Breast epithelium (tissue), 4 donors: ENCODE results near the gene GIGYF2. TPM values are rescaled to one million over a fixed set of nuclear protein-coding genes. Genes with fewer than 3 reads are reported as not detected.
"Not testable (repeated sequence)": the region's sequence is repeated elsewhere in the genome, so short reads cannot be mapped to it uniquely, and the experiment has no call there.

ENCODE experiments used
- DNase-seq, 2 donors: peaks; one replicate each; pipeline ENCODE4 v3.0.0-alpha.2; 2019; ENCODE audit warnings: low spot score in 2 of 2
- H3K27ac ChIP-seq, 2 donors: fragments of 200-600 bp; sonication (generic) in 1 of 2; one replicate each; pipeline ENCODE4 v1.5.1; 2016 to 2019; ENCODE audit warnings: mild to moderate bottlenecking in 1 of 2
- H3K27me3 ChIP-seq, 2 donors: fragments of 200-600 bp; sonication (generic) in 1 of 2; one replicate each; pipeline versions ENCODE4 v1.5.1 to v1.6.0; 2017 to 2019; ENCODE audit warnings: control low read depth in 1 of 2, mild to moderate bottlenecking in 1 of 2
- H3K36me3 ChIP-seq: fragments of 200-600 bp; one replicate; pipeline ENCODE4 v1.5.1; 2019
- H3K4me1 ChIP-seq, 2 donors: fragments of 200-600 bp; sonication (generic); one replicate each; pipeline ENCODE4 v1.5.1; 2016 to 2019; ENCODE audit warnings: control low read depth in 1 of 2
- H3K4me3 ChIP-seq, 3 donors: fragments of 200-600 bp; sonication (generic); 1 replicate in 2 of 3; 2 replicates in 1 of 3; pipeline ENCODE4 v1.5.1; 2016 to 2019; ENCODE audit warnings: mild to moderate bottlenecking in 3 of 3, moderate library complexity in 2 of 3
- H3K9me3 ChIP-seq, 2 donors: fragments of 200-600 bp; sonication (generic) in 1 of 2; one replicate each; pipeline ENCODE4 v1.5.1; 2016 to 2019; ENCODE audit warnings: control low read depth in 1 of 2
- POLR2A ChIP-seq: fragments of 450-650 bp; IDR thresholded peaks from one replicate; pipeline ENCODE4 v1.6.1; 2016; ENCODE audit warnings: antibody characterized with exemption, mild to moderate bottlenecking, moderate library complexity
- POLR2AphosphoS5 ChIP-seq, 3 donors: sonication (generic); formaldehyde crosslinking; IDR thresholded peaks; one replicate each; pipeline ENCODE4 v1.6.1; 2017; ENCODE audit warnings: antibody characterized with exemption in 3 of 3
- intact Hi-C: fragments of 100-400 bp; cut with DNase I; formaldehyde crosslinking; loops from one replicate; pipeline ENCODE4 v1.15.1; 2023; ENCODE audit warnings: low total_unique reads
- total RNA-seq, 3 donors: library from RNA; depleted of rRNA; stranded (reverse); fragments of >200 nt; gene quantifications; one replicate each; pipeline ENCODE4 v1.1.0, GENCODE V29; 2016
- TF ChIP-seq, protein P1 (sequence below), 3 donors: fragments of 450-650 bp; IDR thresholded peaks; one replicate each; pipeline ENCODE4 v1.5.1; 2016 to 2017; ENCODE audit warnings: antibody characterized with exemption in 3 of 3, mild to moderate bottlenecking in 3 of 3, moderate library complexity in 3 of 3

GIGYF2 gene
- total RNA-seq, 3 donors from 2014 or later = 79.8 to 156 (median 103) TPM

DNA sequence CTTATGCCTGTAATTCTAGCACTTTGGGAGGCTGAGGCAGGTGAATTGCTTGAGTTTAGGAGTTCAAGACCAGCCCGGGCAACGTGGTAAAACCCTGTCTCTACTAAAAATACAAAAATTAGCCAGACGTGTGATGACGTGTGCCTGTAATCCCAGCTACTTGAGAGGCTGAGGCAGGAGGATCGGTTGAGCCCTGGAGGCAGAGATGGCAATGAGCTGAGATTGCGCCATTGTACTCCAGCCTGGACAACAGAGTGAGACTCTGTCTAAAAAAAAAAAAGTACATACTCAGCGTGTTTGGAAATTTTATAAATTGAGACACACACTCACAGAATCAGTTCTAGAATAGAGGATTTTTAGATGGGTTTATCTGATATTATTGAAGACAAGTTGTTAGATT is 17.1 kb upstream of the GIGYF2 start:
- Histone ChIP-seq H3K4me1 (no peaks in the 10 kb centered on the region), H3K36me3 (no peaks in the 10 kb centered on the region), H3K4me3 (no peak overlapping the region), H3K9me3 (no peaks in the 10 kb centered on the region), H3K27ac (no peak overlapping the region), H3K27me3 (no peaks in the 10 kb centered on the region)
- intact Hi-C loops = no loop called here
- DNase-seq = no peak
- no peak for TF ChIP-seq POLR2AphosphoS5 (IDR thresholded peaks at IDR 0.05)
- TF ChIP-seq, protein P1, sequence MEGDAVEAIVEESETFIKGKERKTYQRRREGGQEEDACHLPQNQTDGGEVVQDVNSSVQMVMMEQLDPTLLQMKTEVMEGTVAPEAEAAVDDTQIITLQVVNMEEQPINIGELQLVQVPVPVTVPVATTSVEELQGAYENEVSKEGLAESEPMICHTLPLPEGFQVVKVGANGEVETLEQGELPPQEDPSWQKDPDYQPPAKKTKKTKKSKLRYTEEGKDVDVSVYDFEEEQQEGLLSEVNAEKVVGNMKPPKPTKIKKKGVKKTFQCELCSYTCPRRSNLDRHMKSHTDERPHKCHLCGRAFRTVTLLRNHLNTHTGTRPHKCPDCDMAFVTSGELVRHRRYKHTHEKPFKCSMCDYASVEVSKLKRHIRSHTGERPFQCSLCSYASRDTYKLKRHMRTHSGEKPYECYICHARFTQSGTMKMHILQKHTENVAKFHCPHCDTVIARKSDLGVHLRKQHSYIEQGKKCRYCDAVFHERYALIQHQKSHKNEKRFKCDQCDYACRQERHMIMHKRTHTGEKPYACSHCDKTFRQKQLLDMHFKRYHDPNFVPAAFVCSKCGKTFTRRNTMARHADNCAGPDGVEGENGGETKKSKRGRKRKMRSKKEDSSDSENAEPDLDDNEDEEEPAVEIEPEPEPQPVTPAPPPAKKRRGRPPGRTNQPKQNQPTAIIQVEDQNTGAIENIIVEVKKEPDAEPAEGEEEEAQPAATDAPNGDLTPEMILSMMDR (IDR thresholded peaks at IDR 0.05) = no peak
- no peak for TF ChIP-seq POLR2A

DNA sequence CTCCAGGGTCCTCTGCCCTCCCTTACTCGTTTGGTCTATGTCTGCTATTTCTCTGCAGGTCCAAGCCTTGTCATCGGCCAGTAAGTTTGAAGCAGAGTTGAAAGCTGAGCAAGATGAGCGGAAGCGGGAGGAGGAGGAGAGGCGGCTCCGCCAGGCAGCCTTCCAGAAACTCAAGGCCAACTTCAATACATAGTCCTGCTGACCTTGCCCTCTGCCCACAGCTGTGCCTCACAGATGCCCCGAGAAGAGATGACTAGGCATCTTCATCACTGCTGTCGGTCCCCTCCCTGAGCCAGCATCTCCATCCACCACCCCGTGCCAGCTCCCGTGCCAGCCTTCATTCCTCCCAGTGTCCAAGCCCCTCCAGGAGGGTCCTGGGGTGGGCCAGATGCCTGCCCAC is 15.6 kb upstream of the GIGYF2 start:
- intact Hi-C loops = no loop called here

DNA sequence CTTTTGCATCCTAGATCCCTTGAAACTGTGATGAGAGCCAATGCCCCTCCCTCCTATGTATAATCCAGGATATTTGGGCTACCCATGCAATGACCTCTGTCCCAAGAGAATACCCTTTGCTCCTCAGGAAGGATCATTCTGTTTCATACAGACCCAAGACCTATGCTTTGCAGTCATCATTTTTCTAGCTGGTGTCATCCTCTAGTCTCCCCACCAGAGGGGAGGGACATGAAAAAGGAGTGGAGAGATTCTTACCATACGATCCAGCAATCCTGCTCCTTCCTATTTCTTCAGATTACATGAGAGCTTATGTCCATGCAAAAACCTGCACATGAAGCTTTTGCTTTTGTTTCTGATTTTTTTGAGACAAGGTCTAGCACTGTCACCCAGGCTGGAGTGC is 13.8 kb upstream of the GIGYF2 start:
- Histone ChIP-seq H3K4me3 (no peak overlapping the region), H3K9me3 (no peaks in the 10 kb centered on the region), H3K36me3 (no peaks in the 10 kb centered on the region), H3K27ac (no peak overlapping the region), H3K27me3 (no peaks in the 10 kb centered on the region), H3K4me1 (no peaks in the 10 kb centered on the region)
- TF ChIP-seq, protein P1 (IDR thresholded peaks at IDR 0.05) = no peak
- TF ChIP-seq POLR2AphosphoS5 (IDR thresholded peaks at IDR 0.05) (no peak), POLR2A (no peak)
- no peak for DNase-seq
- intact Hi-C loops = no loop called here

More for the DNA sequence above, 15.6 kb upstream of the GIGYF2 start:
- Histone ChIP-seq H3K4me3 (no peak overlapping the region), H3K9me3 (no peaks in the 10 kb centered on the region), H3K27ac (no peak overlapping the region), H3K4me1 (no peaks in the 10 kb centered on the region), H3K36me3 (no peaks in the 10 kb centered on the region), H3K27me3 (no peaks in the 10 kb centered on the region)
- TF ChIP-seq POLR2A = no peak
- TF ChIP-seq, protein P1 (IDR thresholded peaks at IDR 0.05) = no peak
- no peak for TF ChIP-seq POLR2AphosphoS5 (IDR thresholded peaks at IDR 0.05)
- DNase-seq = no peak

DNA sequence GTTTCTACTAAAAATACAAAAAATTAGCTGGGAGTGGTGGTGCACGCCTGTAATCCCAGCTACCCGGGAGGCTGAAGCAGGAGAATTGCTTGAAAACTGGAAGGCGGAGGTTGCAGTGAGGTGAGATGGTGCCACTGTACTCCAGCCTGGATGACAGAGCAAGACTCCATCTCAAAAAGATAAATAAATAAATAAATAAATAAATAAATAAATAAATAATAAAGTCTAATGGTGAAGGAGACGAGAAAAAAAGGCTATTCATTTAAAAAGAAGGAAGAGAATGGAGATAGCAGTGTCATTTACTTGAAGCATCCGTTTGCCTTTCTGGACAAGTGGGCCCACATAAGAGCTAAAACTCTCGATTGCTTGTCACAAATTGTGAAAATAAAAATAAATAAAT is 11.7 kb upstream of the GIGYF2 start:
- intact Hi-C loops, H3K27me3 ChIP-seq, H3K27ac ChIP-seq, DNase-seq, H3K9me3 ChIP-seq, H3K36me3 ChIP-seq, H3K4me3 ChIP-seq, H3K4me1 ChIP-seq: not testable (repeated sequence)

DNA sequence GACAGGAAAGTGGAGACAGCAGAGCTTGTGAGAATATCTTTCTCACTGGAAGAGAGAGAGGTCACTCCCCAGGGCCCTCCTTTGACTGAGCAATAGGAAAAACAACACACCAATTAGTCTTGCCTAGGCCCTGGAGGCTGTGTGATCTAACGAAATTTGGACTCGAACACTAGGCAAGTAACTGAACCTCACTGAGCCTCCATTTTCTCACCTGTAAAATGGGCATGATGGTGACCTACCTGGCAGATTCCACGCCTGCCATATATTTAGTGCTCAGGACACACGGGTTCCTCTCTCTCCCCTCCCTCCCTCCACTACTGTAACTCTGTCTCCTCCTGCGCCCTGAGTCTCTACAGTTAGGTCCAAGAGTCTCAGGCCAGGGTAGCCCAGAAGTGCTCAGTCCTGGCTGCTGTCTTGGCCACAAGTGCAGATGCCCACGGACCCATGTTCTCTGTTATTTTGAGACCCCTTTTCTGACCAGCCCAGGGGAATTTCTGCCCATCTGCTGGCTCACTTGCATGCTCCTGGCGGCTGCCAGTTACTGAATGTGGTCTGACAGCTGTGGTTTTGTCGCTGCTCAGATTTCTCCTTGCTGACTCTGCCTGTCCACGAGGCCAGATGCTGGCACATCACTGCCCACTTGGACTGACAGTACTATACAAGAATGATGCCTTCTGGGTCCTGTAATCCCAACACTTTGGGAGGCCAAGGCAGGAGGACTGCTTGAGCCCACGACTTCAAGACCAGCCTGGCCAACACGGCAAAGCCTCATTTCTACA is 9.6 kb upstream of the GIGYF2 start:
- Histone ChIP-seq H3K9me3 (no peaks in the 10 kb centered on the region), H3K4me1 (no peaks in the 10 kb centered on the region), H3K36me3 (no peaks in the 10 kb centered on the region), H3K27ac (no peak overlapping the region), H3K27me3 (no peaks in the 10 kb centered on the region), H3K4me3 (no peak overlapping the region)
- no peak for TF ChIP-seq POLR2A
- no peak for TF ChIP-seq POLR2AphosphoS5 (IDR thresholded peaks at IDR 0.05)
- TF ChIP-seq, protein P1 (IDR thresholded peaks at IDR 0.05) = no peak
- DNase-seq = no peak
- intact Hi-C loops = no loop called here
